SK-N-SH treated with all-trans-retinoic acid at 6 μM for 48 hours (cell line): ENCODE measurements around the gene ABCC4.

Experiments used
- ATAC-seq: fragments of 200-7000 bp; cut with Tn5 transposase; 3 replicates; pipeline ENCODE4 v1.9.1; 2020; ENCODE audit warnings: mild to moderate bottlenecking, moderate library complexity
- BACH2 ChIP-seq: fragments of 250-450 bp; sonication (Bioruptor Pico); IDR thresholded peaks from 2 replicates; pipeline ENCODE4 v1.9.0; 2021; ENCODE audit warnings: mild to moderate bottlenecking, borderline replicate concordance
- CSDC2 ChIP-seq: fragments of 250-450 bp; sonication (Bioruptor Pico); IDR thresholded peaks from 2 replicates; pipeline ENCODE4 v1.5.0; 2020; ENCODE audit warnings: mild to moderate bottlenecking, moderate library complexity
- CSRNP3 ChIP-seq: fragments of 250-450 bp; sonication (Bioruptor Pico); IDR thresholded peaks from 2 replicates; pipeline ENCODE4 v1.5.1; 2021; ENCODE audit warnings: mild to moderate bottlenecking, moderate library complexity
- ESRRG ChIP-seq: fragments of 250-450 bp; sonication (Bioruptor Pico); IDR thresholded peaks from 2 replicates; pipeline ENCODE4 v1.6.1; 2021; ENCODE audit warnings: mild to moderate bottlenecking
- GLIS3 ChIP-seq: fragments of 250-450 bp; sonication (Bioruptor Pico); IDR thresholded peaks from 2 replicates; pipeline ENCODE4 v1.5.0; 2020; ENCODE audit warnings: mild to moderate bottlenecking, moderate library complexity
- OSR1 ChIP-seq: fragments of 250-450 bp; sonication (Bioruptor Pico); IDR thresholded peaks from 2 replicates; pipeline ENCODE4 v1.8.0; 2022; ENCODE audit warnings: moderate library complexity, mild to moderate bottlenecking, inconsistent platforms
- PATZ1 ChIP-seq: fragments of 250-450 bp; sonication (Bioruptor Pico); IDR thresholded peaks from 2 replicates; pipeline ENCODE4 v1.8.0; 2020; ENCODE audit warnings: mild to moderate bottlenecking, moderate library complexity, borderline replicate concordance
- POU6F1 ChIP-seq: fragments of 250-450 bp; sonication (Bioruptor Pico); IDR thresholded peaks from 2 replicates; pipeline ENCODE4 v1.8.0; 2021; ENCODE audit warnings: low read depth, mild to moderate bottlenecking, moderate library complexity, borderline replicate concordance
- RARB ChIP-seq: fragments of 250-450 bp; sonication (Bioruptor Pico); IDR thresholded peaks from 2 replicates; pipeline ENCODE4 v1.8.0; 2021; ENCODE audit warnings: mild to moderate bottlenecking, moderate library complexity
- SNAI2 ChIP-seq: fragments of 250-450 bp; sonication (Bioruptor Pico); IDR thresholded peaks from 2 replicates; pipeline ENCODE4 v1.5.0; 2020; ENCODE audit warnings: mild to moderate bottlenecking, moderate library complexity
- TCF4 ChIP-seq: fragments of 250-450 bp; sonication (Bioruptor Pico); IDR thresholded peaks from 2 replicates; pipeline ENCODE4 v1.8.0; 2021; ENCODE audit warnings: mild to moderate bottlenecking, moderate library complexity, borderline replicate concordance
- TOX ChIP-seq: fragments of 250-450 bp; sonication (Bioruptor Pico); IDR thresholded peaks from 2 replicates; pipeline ENCODE4 v1.8.0; 2021; ENCODE audit warnings: mild to moderate bottlenecking, moderate library complexity, borderline replicate concordance
- ZFP3 ChIP-seq: fragments of 250-450 bp; sonication (Bioruptor Pico); IDR thresholded peaks from 2 replicates; pipeline ENCODE4 v1.5.0; 2020; ENCODE audit warnings: mild to moderate bottlenecking, moderate library complexity
- ZFP30 ChIP-seq: fragments of 450-650 bp; formaldehyde crosslinking; IDR thresholded peaks from 2 replicates; pipeline ENCODE4 v1.5.0; 2022; ENCODE audit warnings: mild to moderate bottlenecking, moderate library complexity
- ZNF565 ChIP-seq: fragments of 450-650 bp; formaldehyde crosslinking; conservative IDR thresholded peaks from 2 replicates; pipeline ENCODE4 v1.5.0; 2020; ENCODE audit warnings: low read depth, mild to moderate bottlenecking, moderate library complexity
- ZNF70 ChIP-seq: fragments of 450-650 bp; formaldehyde crosslinking; IDR thresholded peaks from 2 replicates; pipeline ENCODE4 v1.5.0; 2020; ENCODE audit warnings: mild to moderate bottlenecking, moderate library complexity
- TF ChIP-seq, protein P1 (sequence below): fragments of 250-450 bp; sonication (Bioruptor Pico); IDR thresholded peaks from 2 replicates; pipeline ENCODE4 v1.5.0; 2020; ENCODE audit warnings: mild to moderate bottlenecking, moderate library complexity
- TF ChIP-seq, protein P2 (sequence below): fragments of 250-450 bp; sonication (Bioruptor Pico); IDR thresholded peaks from 2 replicates; pipeline ENCODE4 v1.5.1; 2020; ENCODE audit warnings: low read depth, mild to moderate bottlenecking, moderate library complexity

The ABCC4 gene

DNA sequence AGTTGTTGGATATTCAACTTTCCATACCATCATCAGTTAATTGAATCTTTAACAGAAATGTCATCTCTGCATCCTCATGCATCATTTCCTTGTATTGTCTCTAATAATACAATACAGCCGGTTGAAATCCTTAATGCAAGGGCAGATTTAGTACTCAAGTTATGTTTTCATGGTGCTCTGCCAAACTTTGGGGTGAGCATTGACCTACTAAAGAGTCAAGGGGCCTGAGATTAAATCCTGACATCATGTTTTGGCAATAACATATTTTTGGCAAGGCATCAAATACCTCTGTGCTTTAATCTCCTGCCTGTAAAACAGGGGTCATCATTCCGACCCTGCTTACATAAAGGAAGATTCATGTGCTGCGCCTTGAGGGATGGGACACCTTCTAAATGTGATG lies 42.7 kb upstream of the ABCC4 start:
- TF ChIP-seq TCF4 (no peak), ESRRG (no peak), SNAI2 (CRISPR knock-in tag) (no peak), OSR1 (CRISPR knock-in tag) (no peak), PATZ1 (CRISPR knock-in tag) (no peak), GLIS3 (CRISPR knock-in tag) (no peak), ZFP3 (CRISPR knock-in tag) (no peak), ZNF70 (no peak), ZNF565 (no peak), BACH2 (CRISPR knock-in tag) (no peak), ZFP30 (no peak), TOX (CRISPR knock-in tag) (no peak), RARB (CRISPR knock-in tag) (no peak), CSDC2 (CRISPR knock-in tag) (no peak), CSRNP3 (CRISPR knock-in tag) (no peak), POU6F1 (CRISPR knock-in tag) (no peak)
- TF ChIP-seq, protein P1, sequence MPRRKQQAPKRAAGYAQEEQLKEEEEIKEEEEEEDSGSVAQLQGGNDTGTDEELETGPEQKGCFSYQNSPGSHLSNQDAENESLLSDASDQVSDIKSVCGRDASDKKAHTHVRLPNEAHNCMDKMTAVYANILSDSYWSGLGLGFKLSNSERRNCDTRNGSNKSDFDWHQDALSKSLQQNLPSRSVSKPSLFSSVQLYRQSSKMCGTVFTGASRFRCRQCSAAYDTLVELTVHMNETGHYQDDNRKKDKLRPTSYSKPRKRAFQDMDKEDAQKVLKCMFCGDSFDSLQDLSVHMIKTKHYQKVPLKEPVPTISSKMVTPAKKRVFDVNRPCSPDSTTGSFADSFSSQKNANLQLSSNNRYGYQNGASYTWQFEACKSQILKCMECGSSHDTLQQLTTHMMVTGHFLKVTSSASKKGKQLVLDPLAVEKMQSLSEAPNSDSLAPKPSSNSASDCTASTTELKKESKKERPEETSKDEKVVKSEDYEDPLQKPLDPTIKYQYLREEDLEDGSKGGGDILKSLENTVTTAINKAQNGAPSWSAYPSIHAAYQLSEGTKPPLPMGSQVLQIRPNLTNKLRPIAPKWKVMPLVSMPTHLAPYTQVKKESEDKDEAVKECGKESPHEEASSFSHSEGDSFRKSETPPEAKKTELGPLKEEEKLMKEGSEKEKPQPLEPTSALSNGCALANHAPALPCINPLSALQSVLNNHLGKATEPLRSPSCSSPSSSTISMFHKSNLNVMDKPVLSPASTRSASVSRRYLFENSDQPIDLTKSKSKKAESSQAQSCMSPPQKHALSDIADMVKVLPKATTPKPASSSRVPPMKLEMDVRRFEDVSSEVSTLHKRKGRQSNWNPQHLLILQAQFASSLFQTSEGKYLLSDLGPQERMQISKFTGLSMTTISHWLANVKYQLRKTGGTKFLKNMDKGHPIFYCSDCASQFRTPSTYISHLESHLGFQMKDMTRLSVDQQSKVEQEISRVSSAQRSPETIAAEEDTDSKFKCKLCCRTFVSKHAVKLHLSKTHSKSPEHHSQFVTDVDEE (CRISPR knock-in tag), result no peak
- ATAC-seq, result no peak

GRCh38 chr13:95341441-95341840 lies 40.2 kb upstream of the ABCC4 start:
- ATAC-seq, result no peak
- TF ChIP-seq BACH2 (CRISPR knock-in tag), result no peak
- TF ChIP-seq ZFP3 (CRISPR knock-in tag), result no peak
- TF ChIP-seq, protein P1 (CRISPR knock-in tag), result no peak
- no peak for TF ChIP-seq CSDC2 (CRISPR knock-in tag)
- no peak for TF ChIP-seq SNAI2 (CRISPR knock-in tag)
- TF ChIP-seq, protein P2, sequence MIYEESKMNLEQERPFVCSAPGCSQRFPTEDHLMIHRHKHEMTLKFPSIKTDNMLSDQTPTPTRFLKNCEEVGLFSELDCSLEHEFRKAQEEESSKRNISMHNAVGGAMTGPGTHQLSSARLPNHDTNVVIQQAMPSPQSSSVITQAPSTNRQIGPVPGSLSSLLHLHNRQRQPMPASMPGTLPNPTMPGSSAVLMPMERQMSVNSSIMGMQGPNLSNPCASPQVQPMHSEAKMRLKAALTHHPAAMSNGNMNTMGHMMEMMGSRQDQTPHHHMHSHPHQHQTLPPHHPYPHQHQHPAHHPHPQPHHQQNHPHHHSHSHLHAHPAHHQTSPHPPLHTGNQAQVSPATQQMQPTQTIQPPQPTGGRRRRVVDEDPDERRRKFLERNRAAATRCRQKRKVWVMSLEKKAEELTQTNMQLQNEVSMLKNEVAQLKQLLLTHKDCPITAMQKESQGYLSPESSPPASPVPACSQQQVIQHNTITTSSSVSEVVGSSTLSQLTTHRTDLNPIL (CRISPR knock-in tag), result no peak
- no peak for TF ChIP-seq POU6F1 (CRISPR knock-in tag)
